ENCODE results near the gene FAM25A.
"Not testable (repeated sequence)": the region's sequence is repeated elsewhere in the genome, so short reads cannot be mapped to it uniquely, and the experiment has no call there.

- not testable (repeated sequence) for TF ChIP-seq CTCF (IDR thresholded peaks at IDR 0.05; ENCODE audit: low read length); EZH2 (IDR thresholded peaks at IDR 0.05; ENCODE audit: borderline replicate concordance, low read length)
Measured at GRCh38 chr10:87007124-87007523, 13.0 kb upstream of the FAM25A start.

Measured in OCI-LY1 (cell line).